Right lung (tissue), 5 donors: ENCODE results near the gene GRAPL. TPM values are rescaled to one million over a fixed set of nuclear protein-coding genes. Genes with fewer than 3 reads are reported as not detected.
"Not testable (repeated sequence)": the region's sequence is repeated elsewhere in the genome, so short reads cannot be mapped to it uniquely, and the experiment has no call there.

ENCODE experiments used
- DNase-seq, 2 donors: peaks; one replicate each; pipeline ENCODE4 v3.0.0-alpha.2; 2013
- polyA plus RNA-seq, 5 donors: library from polyadenylated mRNA; unstranded; fragments of 120-200 nt; gene quantifications; one replicate each; pipeline versions ENCODE4 v1.2.1 to v1.2.3, GENCODE V29; 2013; ENCODE audit warnings: inconsistent platforms in 1 of 5, low replicate concordance in 1 of 5; ENCODE audit not compliant: insufficient read length in 5 of 5, insufficient read depth in 1 of 5

Gene GRAPL
- polyA plus RNA-seq, 5 donors = 6.1 to 14.3 (median 10.7) TPM

DNA sequence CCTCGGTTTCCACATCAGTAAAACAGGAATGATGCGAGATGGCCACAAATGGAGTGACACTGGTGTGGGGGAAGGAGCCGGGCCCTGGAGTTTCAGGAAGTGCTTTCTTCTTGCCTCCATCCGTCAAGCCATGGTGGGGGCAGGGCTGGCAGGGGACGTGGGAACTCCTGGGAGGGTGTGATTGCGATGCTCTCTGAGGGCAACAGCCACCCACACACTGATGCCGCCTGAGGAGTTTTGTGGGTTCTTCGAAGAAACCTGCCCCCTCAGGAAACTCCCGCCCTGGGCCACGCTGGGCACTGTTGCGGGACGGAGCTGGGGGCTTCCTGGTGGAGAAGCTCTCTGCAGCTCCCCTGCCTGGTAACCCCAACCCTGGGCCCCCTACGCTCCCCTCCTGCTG, 8.0 kb downstream of the GRAPL start:
- not testable (repeated sequence) for DNase-seq

- DNase-seq = not testable (repeated sequence)
Observed at GRCh38 chr17:19136138-19136537, 8.7 kb downstream of the GRAPL start.

GRCh38 chr17:19136605-19137004, 9.2 kb downstream of the GRAPL start:
- DNase-seq = not testable (repeated sequence)

GRCh38 chr17:19137959-19138358, 10.6 kb downstream of the GRAPL start:
- DNase-seq = not testable (repeated sequence)

- not testable (repeated sequence) for DNase-seq
Observed at GRCh38 chr17:19141366-19142155, 14.2 kb downstream of the GRAPL start.

DNA sequence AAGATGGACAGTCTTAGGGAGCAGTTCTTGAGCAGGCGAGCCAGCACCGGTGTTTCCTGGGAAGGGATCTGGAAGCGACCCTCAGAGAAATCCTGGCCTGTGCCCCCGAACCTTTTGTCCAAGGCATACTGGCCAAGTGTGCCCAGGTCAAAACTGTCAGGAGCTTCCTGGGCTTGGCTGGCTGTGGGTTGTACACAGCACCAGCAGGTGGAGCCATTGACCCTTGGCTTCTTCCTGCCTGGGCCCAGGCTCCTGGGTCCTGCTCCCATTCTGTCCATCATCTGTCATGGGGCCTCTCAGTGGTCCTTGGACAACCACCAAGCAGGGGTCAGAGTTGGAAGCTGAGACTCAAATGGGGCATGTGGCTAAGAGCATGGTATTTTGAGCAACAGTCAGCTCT, 15.0 kb downstream of the GRAPL start:
- DNase-seq = not testable (repeated sequence)

DNA sequence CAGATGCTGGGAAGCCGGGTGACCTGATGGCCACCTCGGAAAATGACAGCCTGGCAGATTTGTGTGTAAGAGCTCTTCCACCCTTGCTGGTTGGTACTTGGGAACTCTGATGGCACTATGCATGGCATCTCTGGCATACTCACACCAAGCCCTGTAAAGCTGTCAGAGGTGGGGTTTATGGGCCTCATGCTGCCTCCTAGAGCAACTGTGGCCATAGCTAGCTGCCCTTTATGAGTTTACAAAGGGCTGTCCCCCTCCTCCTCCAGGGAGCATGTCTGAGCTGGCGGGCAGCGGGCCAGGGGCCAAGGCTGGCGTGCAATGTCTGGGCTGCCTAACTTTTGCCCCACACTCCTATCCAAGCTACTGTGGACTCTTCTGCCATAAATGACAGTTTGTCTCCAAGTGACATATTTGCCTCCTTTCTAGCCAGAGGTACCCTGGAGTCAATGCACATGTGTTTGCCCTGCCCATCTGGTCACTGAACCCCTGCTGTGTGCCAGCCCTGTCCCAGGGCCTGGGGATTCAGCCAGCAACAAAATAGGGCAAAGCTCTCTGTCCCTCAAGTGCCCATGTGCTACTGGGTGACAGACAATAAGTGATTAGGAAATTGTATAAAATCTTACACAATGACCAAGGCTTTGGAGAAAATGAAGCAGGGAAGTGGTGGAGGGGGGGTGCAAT, 15.8 kb downstream of the GRAPL start:
- DNase-seq = not testable (repeated sequence)

GRCh38 chr17:19144373-19144772, 17.0 kb downstream of the GRAPL start:
- not testable (repeated sequence) for DNase-seq

DNA sequence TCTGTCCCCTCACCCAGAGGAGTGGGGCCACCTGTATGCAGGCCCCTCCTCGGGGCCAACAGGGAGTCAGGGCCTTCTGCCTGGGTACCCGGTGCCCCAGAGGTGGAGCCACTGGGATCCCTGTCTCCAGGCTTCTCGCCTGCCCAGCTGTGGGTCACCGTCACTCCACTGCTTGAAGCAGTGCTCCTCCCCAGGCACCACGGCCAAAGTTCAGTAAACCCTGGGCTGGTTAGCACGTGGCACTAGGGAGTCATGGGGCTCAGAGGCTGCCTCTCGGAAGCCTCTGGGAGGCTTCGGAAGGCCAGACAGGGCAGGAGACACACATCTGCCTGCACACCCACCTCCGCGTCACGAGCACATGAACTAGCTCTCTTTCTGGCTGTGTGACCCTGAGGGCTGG, 18.1 kb downstream of the GRAPL start:
- DNase-seq = not testable (repeated sequence)

DNA sequence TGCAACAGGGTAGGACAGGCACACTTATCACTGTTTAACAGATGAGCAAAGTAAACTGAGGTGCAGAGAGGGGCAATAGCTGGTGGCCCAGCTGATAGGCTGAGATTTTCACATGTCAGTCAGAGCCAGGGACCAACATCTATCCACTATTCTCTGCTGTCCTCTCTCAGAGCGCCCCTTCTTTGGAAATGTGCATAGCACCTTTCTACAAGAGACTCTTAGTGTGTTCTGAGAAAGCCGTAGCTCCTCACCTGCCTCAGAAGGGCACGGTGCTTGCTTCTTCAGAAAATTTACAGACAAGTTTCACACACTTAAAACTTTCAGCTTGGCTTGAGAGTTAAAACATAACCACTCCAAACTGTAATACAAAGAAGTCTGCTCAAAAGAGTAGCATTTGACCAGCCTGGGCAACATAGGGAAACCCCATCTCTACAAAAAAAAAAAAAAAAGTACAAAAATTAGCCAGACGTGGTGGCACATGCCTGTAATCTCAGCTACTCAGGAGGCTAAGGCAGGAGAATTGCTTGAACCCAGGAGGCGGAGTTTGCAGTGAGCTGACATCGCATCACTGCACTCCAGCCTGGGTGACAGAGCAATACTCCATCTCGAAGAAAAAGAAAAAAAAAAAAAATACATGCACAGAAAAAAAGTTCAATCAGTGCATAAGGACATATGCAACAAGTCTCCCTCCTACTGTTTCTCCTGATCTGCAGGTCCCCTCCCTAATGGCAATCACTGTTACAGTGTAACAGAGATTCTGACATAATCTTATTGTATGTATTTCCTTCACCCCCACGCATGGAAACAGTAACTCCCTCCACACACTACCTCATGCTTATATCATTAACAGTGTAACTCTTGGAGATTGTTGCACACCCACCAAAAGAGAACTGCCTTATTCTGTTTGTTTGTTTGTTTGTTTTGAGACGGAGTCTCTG, 23.6 kb downstream of the GRAPL start:
- not testable (repeated sequence) for DNase-seq

DNA sequence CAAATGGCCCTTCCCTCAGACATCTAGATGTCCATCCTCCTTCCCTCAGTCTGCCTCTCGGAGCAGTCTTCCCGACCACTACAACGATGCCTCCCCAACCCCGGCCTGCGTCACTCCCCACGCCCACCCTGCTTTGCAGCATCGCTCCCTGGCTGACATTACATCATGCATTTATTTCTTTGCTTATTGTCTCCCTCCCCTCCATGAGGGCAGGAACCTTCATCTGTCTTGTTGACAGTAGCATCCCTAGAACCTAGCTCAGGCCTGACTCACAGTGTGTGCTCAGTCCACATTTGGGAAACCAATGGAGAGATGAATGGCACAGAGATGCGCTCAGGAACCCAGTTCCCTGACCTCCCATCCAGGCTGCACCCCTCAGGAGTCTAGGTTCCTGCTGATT, 30.2 kb downstream of the GRAPL start:
- DNase-seq = not testable (repeated sequence)

GRCh38 chr17:19158478-19158877, 31.1 kb downstream of the GRAPL start:
- DNase-seq = not testable (repeated sequence)

DNA sequence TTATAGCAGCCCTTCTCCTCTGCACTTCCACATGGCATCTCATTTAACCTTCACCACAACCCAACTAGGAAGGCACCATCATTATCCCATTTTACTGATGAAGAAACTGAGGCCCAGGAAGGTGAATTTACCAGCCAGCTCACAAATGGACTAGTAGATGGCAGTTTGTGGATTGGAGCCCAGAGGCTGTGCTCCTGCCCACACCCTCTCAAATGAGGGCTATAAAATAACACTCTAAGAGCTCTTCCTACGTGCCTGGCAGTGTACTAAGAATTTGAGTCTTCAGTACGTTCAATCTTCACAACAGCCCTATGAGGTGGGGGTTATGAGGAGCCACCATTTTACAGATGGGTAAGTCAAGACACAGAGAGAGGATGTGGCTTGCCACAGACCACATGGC, 31.5 kb downstream of the GRAPL start:
- DNase-seq = not testable (repeated sequence)

GRCh38 chr17:19161308-19162107, 34.1 kb downstream of the GRAPL start:
- DNase-seq = not testable (repeated sequence)

GRCh38 chr17:19162384-19163216, 35.2 kb downstream of the GRAPL start:
- not testable (repeated sequence) for DNase-seq

DNA sequence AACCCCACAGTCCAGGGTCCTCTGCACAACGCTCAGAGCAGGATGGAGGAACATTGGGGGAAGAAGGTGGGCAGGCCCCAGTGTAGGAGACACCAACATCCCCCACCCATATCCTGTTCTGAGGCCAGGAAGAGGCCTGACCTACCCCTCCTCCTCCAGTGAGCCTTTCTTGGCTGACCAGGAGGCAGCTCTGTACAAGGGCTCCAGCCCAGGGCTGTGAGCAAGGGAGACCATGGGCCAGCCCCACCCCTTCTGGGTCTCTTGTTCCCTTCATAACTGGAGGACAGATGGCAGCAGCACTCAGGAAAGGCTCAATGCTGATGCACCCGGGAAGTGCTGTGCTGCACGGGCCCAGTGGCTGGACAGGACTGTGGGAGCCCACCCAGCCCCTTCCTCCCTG, 47.0 kb downstream of the GRAPL start:
- DNase-seq = not testable (repeated sequence)

GRCh38 chr17:19175410-19175809, 48.0 kb downstream of the GRAPL start:
- DNase-seq = not testable (repeated sequence)

DNA sequence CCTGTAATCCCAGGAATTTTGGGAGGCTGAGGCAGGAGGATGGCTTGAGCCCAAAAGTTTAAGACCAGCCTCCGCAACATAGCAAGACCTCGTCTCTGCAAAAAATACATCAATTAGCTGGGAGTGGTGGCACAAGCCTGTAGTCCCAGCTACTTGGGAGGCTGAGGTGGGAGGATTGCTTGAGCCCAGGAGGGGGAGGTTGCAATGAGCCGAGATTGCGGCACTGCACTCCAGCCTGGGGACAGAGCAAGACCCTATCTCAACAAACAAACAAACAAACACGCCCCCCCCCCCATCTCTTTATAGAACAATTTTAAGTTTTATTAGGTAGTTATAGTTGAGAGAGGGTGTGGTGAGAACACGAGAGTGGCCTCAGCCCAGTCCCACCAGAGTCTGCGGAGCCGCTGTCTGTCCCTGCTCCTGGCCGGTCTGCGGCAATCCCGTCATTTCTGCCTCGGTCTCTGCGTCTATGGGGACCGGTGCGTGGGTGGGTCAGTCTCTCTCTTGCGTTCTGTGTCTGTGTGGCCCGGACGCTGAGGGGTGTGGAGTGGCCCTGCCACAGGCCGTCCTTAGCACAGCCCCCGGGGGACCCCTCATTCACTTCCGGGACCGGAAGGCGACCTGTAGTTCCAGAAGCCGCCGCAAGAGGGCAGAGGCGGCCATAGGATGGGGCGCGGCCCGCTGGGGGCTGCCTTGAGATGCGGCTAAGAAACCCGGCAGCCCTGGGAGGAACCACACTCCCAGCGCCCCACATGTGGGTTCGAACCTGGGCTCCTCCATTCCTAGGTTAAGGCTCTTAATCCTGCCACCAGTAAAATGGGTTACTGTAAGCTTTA, 53.9 kb downstream of the GRAPL start:
- DNase-seq = not testable (repeated sequence)
